Measurements from ENCODE around the gene USP38. TPM values are rescaled to one million over a fixed set of nuclear protein-coding genes. Genes with fewer than 3 reads are reported as not detected.

The USP38 gene
- total RNA-seq, 1 experiment from 2014 or later, result 21.2 TPM

GRCh38 chr4:143250617-143251016 is 65.9 kb downstream of the USP38 start:
- no peaks in the 10 kb centered on the region for H3K9me3 ChIP-seq (ENCODE audit: low read depth, low read length, poor library complexity, severe bottlenecking)
- BruUV-seq (replicated peaks), result no TSS peak
- POLR2A ChIA-PET (ENCODE audit: low non-redundant PET), result no interaction called here
- no peaks in the 10 kb centered on the region for H3K36me3 ChIP-seq (ENCODE audit: insufficient read depth, low read length, poor library complexity, severe bottlenecking)
- H3K4me1 ChIP-seq (ENCODE audit: insufficient read depth, low read length, poor library complexity, severe bottlenecking), result no peaks in the 10 kb centered on the region
- DNase-seq (ENCODE audit: low spot score), result no peak
- no peak overlapping the region for H3K27ac ChIP-seq (ENCODE audit: low read depth, low read length, poor library complexity, severe bottlenecking)
- TF ChIP-seq, protein P1, sequence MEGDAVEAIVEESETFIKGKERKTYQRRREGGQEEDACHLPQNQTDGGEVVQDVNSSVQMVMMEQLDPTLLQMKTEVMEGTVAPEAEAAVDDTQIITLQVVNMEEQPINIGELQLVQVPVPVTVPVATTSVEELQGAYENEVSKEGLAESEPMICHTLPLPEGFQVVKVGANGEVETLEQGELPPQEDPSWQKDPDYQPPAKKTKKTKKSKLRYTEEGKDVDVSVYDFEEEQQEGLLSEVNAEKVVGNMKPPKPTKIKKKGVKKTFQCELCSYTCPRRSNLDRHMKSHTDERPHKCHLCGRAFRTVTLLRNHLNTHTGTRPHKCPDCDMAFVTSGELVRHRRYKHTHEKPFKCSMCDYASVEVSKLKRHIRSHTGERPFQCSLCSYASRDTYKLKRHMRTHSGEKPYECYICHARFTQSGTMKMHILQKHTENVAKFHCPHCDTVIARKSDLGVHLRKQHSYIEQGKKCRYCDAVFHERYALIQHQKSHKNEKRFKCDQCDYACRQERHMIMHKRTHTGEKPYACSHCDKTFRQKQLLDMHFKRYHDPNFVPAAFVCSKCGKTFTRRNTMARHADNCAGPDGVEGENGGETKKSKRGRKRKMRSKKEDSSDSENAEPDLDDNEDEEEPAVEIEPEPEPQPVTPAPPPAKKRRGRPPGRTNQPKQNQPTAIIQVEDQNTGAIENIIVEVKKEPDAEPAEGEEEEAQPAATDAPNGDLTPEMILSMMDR (conservative IDR thresholded peaks at IDR 0.05; ENCODE audit: low read depth, low read length), result no peak
- H3K27me3 ChIP-seq (replicated peaks; ENCODE audit: insufficient read depth, low read depth, low read length, poor library complexity), result no peaks in the 10 kb centered on the region
- intact Hi-C loops (cut with micrococcal nuclease; ENCODE audit: unreplicated experiment), result no loop called here
- H3K4me3 ChIP-seq (ENCODE audit: low read depth, low read length, poor library complexity, severe bottlenecking), result no peak overlapping the region
- CTCF ChIA-PET, result no interaction called here

- no TSS peak for BruUV-seq (replicated peaks)
- ChIA-PET CTCF (no interaction called here), POLR2A (ENCODE audit: low non-redundant PET) (no interaction called here)
- Histone ChIP-seq H3K4me1 (ENCODE audit: insufficient read depth, low read length, poor library complexity, severe bottlenecking) (no peaks in the 10 kb centered on the region), H3K9me3 (ENCODE audit: low read depth, low read length, poor library complexity, severe bottlenecking) (no peaks in the 10 kb centered on the region), H3K4me3 (ENCODE audit: low read depth, low read length, poor library complexity, severe bottlenecking) (no peak overlapping the region), H3K27ac (ENCODE audit: low read depth, low read length, poor library complexity, severe bottlenecking) (no peak overlapping the region), H3K27me3 (replicated peaks; ENCODE audit: insufficient read depth, low read depth, low read length, poor library complexity) (no peaks in the 10 kb centered on the region), H3K36me3 (ENCODE audit: insufficient read depth, low read length, poor library complexity, severe bottlenecking) (no peaks in the 10 kb centered on the region)
- intact Hi-C loops (cut with micrococcal nuclease; ENCODE audit: unreplicated experiment), result no loop called here
- TF ChIP-seq, protein P1 (conservative IDR thresholded peaks at IDR 0.05; ENCODE audit: low read depth, low read length), result no peak
- TF ChIP-seq EZH2 (IDR thresholded peaks at IDR 0.05; ENCODE audit: borderline replicate concordance, low read depth, low read length, poor library complexity, severe bottlenecking), result no peak
- no peak for DNase-seq (ENCODE audit: low spot score)
Observed at GRCh38 chr4:143251348-143251747, 66.6 kb downstream of the USP38 start.

DNA sequence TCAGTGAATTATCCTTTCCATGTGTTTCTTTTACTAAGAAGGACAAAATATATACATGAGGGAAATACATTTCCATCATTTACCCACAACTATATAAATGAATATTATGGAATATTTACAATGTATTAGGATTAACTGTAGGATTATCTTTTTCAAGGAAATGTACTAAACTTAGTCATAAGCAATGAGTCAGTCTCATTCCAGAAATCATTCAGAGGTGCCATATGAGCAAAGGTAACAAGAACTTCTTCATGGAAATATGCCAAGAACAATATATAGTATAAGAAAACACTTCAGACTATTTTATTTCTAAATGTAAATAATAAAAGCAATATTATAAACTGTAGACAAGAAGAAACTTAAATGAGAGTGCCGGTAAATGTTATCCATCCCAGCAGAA is 67.1 kb downstream of the USP38 start:
- no peaks in the 10 kb centered on the region for H3K27me3 ChIP-seq (replicated peaks; ENCODE audit: insufficient read depth, low read depth, low read length, poor library complexity)
- intact Hi-C loops (cut with micrococcal nuclease; ENCODE audit: unreplicated experiment), result no loop called here
- no peaks in the 10 kb centered on the region for H3K4me1 ChIP-seq (ENCODE audit: insufficient read depth, low read length, poor library complexity, severe bottlenecking)
- CTCF ChIA-PET, result no interaction called here
- H3K27ac ChIP-seq (ENCODE audit: low read depth, low read length, poor library complexity, severe bottlenecking), result no peak overlapping the region
- BruUV-seq (replicated peaks), result no TSS peak
- DNase-seq (ENCODE audit: low spot score), result no peak
- H3K4me3 ChIP-seq (ENCODE audit: low read depth, low read length, poor library complexity, severe bottlenecking), result no peak overlapping the region
- TF ChIP-seq, protein P1 (conservative IDR thresholded peaks at IDR 0.05; ENCODE audit: low read depth, low read length), result no peak
- no peak for TF ChIP-seq EZH2 (IDR thresholded peaks at IDR 0.05; ENCODE audit: borderline replicate concordance, low read depth, low read length, poor library complexity, severe bottlenecking)
- POLR2A ChIA-PET (ENCODE audit: low non-redundant PET), result no interaction called here
- no peaks in the 10 kb centered on the region for H3K9me3 ChIP-seq (ENCODE audit: low read depth, low read length, poor library complexity, severe bottlenecking)
- H3K36me3 ChIP-seq (ENCODE audit: insufficient read depth, low read length, poor library complexity, severe bottlenecking), result no peaks in the 10 kb centered on the region
